ENCODE results near the gene COL5A3. TPM values are rescaled to one million over a fixed set of nuclear protein-coding genes. Genes with fewer than 3 reads are reported as not detected.
A peak's percentile ranks its signal among the peaks of the same experiment; 100 is the strongest.

COL5A3 gene
- total RNA-seq, 1 experiment from 2014 or later = 0.39 TPM

DNA sequence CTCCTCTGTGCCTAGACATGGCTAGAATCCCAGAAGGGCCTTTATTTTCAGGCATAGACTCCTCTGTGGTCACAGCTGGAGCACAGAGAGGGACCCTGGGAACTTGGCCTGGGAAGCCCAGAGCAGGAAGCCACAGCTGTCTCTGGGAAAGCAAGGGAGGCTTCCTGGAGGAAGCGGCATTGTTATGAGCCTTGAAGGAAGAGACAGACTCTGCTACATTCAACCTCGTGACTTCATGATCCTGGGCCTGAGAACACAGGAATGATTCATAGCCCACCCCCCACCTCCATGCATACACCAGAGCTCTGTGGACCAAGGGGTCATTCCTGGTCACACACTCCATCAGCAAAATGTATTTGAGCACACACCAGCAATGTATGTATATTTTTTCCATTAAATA is 11.6 kb upstream of the COL5A3 start:
- Histone ChIP-seq H3K4me3 (no peak overlapping the region), H3K9me3 (replicated peaks) (no peaks in the 10 kb centered on the region), H3K27me3 (replicated peaks) (peaks cover 11% of the 10 kb centered on the region; the same call in 1 of the 2 replicates), H3K27ac (no peak overlapping the region), H3K4me1 (replicated peaks) (no peaks in the 10 kb centered on the region), H3K36me3 (no peaks in the 10 kb centered on the region)
- DNase-seq (ENCODE audit: low read depth in 1 of 2, low spot score in 2 of 2) = no peak

GRCh38 chr19:10021446-10021845 is 11.1 kb upstream of the COL5A3 start:
- no peak for DNase-seq (ENCODE audit: low read depth in 1 of 2, low spot score in 2 of 2)
- Histone ChIP-seq H3K36me3 (no peaks in the 10 kb centered on the region), H3K4me1 (replicated peaks) (no peaks in the 10 kb centered on the region), H3K4me3 (no peak overlapping the region), H3K9me3 (replicated peaks) (no peaks in the 10 kb centered on the region), H3K27me3 (replicated peaks) (peaks cover 7% of the 10 kb centered on the region; the same call in 1 of the 2 replicates), H3K27ac (no peak overlapping the region)

- H3K4me1 ChIP-seq (replicated peaks) = no peaks in the 10 kb centered on the region
- peaks cover 4% of the 10 kb centered on the region; the same call in 1 of the 2 replicates for H3K27me3 ChIP-seq (replicated peaks)
- H3K4me3 ChIP-seq = no peak overlapping the region
- no peak overlapping the region for H3K27ac ChIP-seq
- no peak for DNase-seq (ENCODE audit: low read depth in 1 of 2, low spot score in 2 of 2)
- no peaks in the 10 kb centered on the region for H3K36me3 ChIP-seq
- H3K9me3 ChIP-seq (replicated peaks) = no peaks in the 10 kb centered on the region
These were observed 10.5 kb upstream of the COL5A3 start for GRCh38 chr19:10020851-10021250.

DNA sequence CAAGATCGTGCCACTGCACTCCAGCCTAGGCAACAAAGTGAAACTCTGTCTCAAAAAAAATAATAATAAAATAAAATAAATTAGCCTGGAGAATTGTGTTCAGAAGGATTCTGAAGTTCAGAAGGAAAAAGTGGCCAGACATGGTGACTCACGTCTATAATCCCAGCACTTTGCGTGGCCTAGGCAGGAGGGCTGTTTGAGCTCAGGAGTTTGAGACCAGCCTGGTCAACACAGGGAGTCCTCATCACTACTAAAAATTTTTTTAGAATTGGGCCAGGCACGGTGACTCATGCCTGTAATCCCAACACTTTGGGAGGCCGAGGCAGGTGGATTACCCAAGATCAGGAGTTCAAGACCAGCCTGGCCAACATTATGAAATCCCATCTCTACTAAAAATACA is 8.9 kb upstream of the COL5A3 start:
- Histone ChIP-seq H3K4me3 (no peak overlapping the region), H3K36me3 (no peaks in the 10 kb centered on the region), H3K4me1 (replicated peaks) (no peaks in the 10 kb centered on the region), H3K9me3 (replicated peaks) (no peaks in the 10 kb centered on the region), H3K27ac (no peak overlapping the region), H3K27me3 (replicated peaks) (no peaks in the 10 kb centered on the region; the same call in 1 of the 2 replicates)
- DNase-seq (ENCODE audit: low read depth in 1 of 2, low spot score in 2 of 2) = no peak

- no peak for DNase-seq (ENCODE audit: low read depth in 1 of 2, low spot score in 2 of 2)
- H3K4me3 ChIP-seq = no peak overlapping the region
- H3K36me3 ChIP-seq = no peaks in the 10 kb centered on the region
- H3K27me3 ChIP-seq (replicated peaks) = no peaks in the 10 kb centered on the region; the same call in 1 of the 2 replicates
- H3K27ac ChIP-seq = no peak overlapping the region
- no peaks in the 10 kb centered on the region for H3K4me1 ChIP-seq (replicated peaks)
- H3K9me3 ChIP-seq (replicated peaks) = no peaks in the 10 kb centered on the region
These were observed 8.5 kb upstream of the COL5A3 start for GRCh38 chr19:10018786-10019185.

DNA sequence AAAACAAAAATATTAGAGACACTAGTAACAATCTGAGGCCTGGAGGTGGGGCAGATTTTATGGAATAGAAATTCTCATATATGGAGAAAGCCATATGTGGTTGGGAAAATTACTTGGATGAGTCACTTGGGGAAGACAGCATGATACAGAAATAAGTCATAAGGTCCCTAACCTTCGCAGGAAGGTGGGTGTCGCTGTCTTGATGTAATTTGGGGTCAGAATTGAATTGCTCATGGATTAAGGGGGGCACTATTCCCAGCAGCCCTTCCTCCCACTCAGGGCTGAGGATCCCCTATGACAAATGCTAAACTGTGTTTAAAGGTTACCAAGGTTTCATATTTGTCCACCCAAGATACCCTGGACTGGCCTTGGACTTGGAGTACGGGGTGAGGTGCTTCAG is 8.0 kb upstream of the COL5A3 start:
- H3K27me3 ChIP-seq (replicated peaks) = no peaks in the 10 kb centered on the region; the same call in none of the 2 replicates
- H3K36me3 ChIP-seq = no peaks in the 10 kb centered on the region
- no peaks in the 10 kb centered on the region for H3K9me3 ChIP-seq (replicated peaks)
- H3K4me3 ChIP-seq = no peak overlapping the region
- no peak overlapping the region for H3K27ac ChIP-seq
- no peaks in the 10 kb centered on the region for H3K4me1 ChIP-seq (replicated peaks)
- no peak for DNase-seq (ENCODE audit: low read depth in 1 of 2, low spot score in 2 of 2)

GRCh38 chr19:10013834-10014618 is 3.7 kb upstream of the COL5A3 start:
- Histone ChIP-seq H3K27ac (no peak overlapping the region), H3K27me3 (replicated peaks) (peaks cover 24% of the 10 kb centered on the region), H3K36me3 (no peaks in the 10 kb centered on the region), H3K9me3 (replicated peaks) (no peaks in the 10 kb centered on the region), H3K4me3 (no peak overlapping the region), H3K4me1 (replicated peaks) (peaks cover 14% of the 10 kb centered on the region)
- DNase-seq (ENCODE audit: low read depth in 1 of 2, low spot score in 2 of 2) = no peak

DNA sequence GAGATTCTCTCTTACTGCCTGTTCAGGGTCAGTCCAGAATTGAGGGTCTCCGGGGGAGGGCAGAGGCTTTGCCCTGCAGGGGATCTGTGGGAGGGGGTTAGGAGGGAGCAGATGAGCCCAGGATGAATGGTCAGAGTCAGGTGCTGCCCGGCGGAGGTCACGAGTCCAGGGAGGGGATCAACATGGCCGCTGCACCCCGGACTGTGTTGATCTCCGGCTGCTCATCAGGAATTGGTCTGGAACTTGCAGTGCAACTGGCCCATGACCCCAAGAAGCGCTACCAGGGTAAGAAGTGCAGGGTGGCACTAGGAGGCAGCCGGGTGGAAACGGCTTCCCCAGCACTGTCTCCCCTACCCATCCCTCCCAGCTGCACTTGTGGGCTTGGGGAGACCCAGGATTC is 3.0 kb upstream of the COL5A3 start, which contains the start of gene RDH8:
Gene RDH8, plus strand, starts transcription at position 168 of the 400 bp plus-strand sequence. Its CDS starts 15 bp downstream, at position 183.
- H3K9me3 ChIP-seq (replicated peaks) = no peaks in the 10 kb centered on the region
- no peaks in the 10 kb centered on the region for H3K36me3 ChIP-seq
- H3K4me3 ChIP-seq = no peak within 1 kb of the TSS
- peaks cover 21% of the 10 kb centered on the region for H3K4me1 ChIP-seq (replicated peaks)
- peaks cover 25% of the 10 kb centered on the region for H3K27me3 ChIP-seq (replicated peaks)
- DNase-seq (ENCODE audit: low read depth in 1 of 2, low spot score in 2 of 2) = no peak
- no peak within 1 kb of the TSS for H3K27ac ChIP-seq

GRCh38 chr19:10011974-10012373 is 1.7 kb upstream of the COL5A3 start:
- H3K4me1 ChIP-seq (replicated peaks) = peaks cover 25% of the 10 kb centered on the region
- no peak overlapping the region for H3K4me3 ChIP-seq
- H3K27ac ChIP-seq = no peak overlapping the region
- no peak for DNase-seq (ENCODE audit: low read depth in 1 of 2, low spot score in 2 of 2)
- H3K36me3 ChIP-seq = no peaks in the 10 kb centered on the region
- peaks cover 25% of the 10 kb centered on the region for H3K27me3 ChIP-seq (replicated peaks)
- no peaks in the 10 kb centered on the region for H3K9me3 ChIP-seq (replicated peaks)

- DNase-seq (ENCODE audit: low read depth in 1 of 2, low spot score in 2 of 2) = no peak
- H3K4me1 ChIP-seq (replicated peaks) = peaks cover 25% of the 10 kb centered on the region
- peaks cover 25% of the 10 kb centered on the region for H3K27me3 ChIP-seq (replicated peaks)
- H3K36me3 ChIP-seq = no peaks in the 10 kb centered on the region
- H3K27ac ChIP-seq = no peak overlapping the region
- no peak overlapping the region for H3K4me3 ChIP-seq
- H3K9me3 ChIP-seq (replicated peaks) = no peaks in the 10 kb centered on the region
These were observed 635 bp upstream of the COL5A3 start for GRCh38 chr19:10010939-10011338.

DNA sequence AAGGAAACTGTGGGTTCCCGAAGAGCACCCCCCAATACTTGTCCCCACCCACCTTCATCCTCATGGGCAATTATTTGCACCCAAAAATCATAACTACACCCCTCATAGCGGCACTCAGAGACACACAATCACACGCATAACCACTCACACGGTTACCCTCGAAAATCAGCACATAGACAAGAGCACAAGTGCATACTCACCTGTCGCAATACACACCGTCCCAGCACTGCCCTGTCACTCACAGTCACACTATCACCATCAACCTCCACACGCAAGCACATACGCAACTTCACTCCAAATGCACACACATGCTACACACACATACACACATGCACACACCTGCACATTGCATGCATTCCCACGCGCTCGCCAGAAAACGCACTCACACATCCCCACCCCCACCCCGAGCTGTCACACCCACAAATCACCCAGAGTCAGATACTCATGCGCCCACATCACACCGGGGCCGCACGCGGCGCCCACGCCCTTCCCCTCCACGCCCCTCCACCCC is 535 bp downstream of the COL5A3 start:
- DNase-seq (ENCODE audit: low read depth in 1 of 2, low spot score in 2 of 2) = no peak
- no peaks in the 10 kb centered on the region for H3K36me3 ChIP-seq
- no peak overlapping the region for H3K4me3 ChIP-seq
- peaks cover 25% of the 10 kb centered on the region for H3K27me3 ChIP-seq (replicated peaks)
- H3K9me3 ChIP-seq (replicated peaks) = no peaks in the 10 kb centered on the region
- no peak overlapping the region for H3K27ac ChIP-seq
- peaks cover 25% of the 10 kb centered on the region for H3K4me1 ChIP-seq (replicated peaks)

DNA sequence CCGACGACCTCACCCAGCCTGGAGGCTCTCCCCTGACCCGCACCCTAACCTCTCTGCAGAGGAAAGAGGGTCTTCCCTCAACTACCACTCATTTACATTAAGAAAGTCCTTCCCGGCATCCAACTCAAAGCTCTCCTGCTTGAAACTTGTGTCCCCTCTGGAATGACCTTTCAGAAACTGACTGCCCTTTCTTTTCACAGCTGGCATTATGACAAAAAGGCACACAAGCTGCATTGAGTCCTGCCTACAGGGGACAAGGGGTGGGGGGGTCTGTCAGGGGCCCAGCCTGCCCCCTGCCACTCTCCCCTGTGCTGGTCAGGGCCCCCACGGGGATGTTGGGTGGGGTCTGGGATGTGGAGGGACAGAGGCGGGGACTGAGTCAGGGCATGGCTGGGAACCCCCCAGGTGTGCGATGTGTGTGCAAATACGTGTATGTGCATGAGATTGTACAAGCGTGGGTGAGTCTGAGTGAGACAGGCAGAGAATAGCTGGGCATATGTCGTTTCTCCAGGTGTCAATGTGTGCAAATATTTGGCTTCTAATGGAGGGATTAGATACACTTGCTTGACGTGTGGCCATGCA is 2.0 kb downstream of the COL5A3 start:
- no peaks in the 10 kb centered on the region for H3K36me3 ChIP-seq
- no peaks in the 10 kb centered on the region for H3K9me3 ChIP-seq (replicated peaks)
- H3K4me3 ChIP-seq = no peak overlapping the region
- no peak for DNase-seq (ENCODE audit: low read depth in 1 of 2, low spot score in 2 of 2)
- H3K4me1 ChIP-seq (replicated peaks) = peaks cover 25% of the 10 kb centered on the region
- no peak overlapping the region for H3K27ac ChIP-seq
- H3K27me3 ChIP-seq (replicated peaks) = peaks cover 25% of the 10 kb centered on the region

DNA sequence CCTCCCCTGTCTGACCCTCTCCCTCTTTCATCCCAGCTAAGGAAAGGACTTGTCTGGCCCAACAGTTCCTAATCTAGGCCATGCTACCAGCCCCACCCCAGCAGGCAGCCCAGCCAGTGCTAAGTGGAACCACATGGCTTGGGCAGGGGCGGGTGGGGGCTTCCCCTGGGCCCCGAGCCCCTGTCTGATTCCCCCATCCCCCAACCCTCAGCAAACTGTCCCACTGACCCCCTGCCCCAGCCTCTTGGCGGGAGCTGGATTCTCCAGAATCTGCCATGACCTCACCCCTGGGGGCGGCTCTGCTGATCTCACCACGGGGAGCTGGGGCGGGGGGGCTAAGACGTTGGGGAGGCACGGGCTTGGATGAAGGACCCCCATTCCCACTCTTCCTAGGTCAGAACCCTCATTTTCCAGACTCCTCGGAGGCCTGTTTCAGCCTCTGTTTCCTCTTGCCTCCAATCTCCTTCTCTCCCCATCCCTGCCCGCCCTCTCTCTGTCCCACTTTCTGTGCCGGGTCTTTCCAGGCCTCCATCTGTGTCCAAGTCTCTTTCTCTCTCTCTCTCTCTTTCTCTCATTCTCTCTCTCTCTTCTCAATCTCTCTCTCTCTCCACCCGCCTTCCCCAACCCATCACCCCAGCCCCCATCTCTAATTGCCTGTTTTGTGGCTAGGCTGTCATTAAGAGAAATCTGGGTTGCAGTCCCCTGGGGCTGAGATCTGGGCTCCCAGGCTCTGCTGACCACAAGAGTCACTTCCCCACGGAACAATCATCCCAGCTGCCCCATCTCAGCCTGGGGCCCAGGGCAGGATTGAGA is 2.7 kb downstream of the COL5A3 start:
- no peak overlapping the region for H3K4me3 ChIP-seq
- H3K27me3 ChIP-seq (replicated peaks) = peaks cover 24% of the 10 kb centered on the region
- no peaks in the 10 kb centered on the region for H3K36me3 ChIP-seq
- peaks cover 25% of the 10 kb centered on the region for H3K4me1 ChIP-seq (replicated peaks)
- no peaks in the 10 kb centered on the region for H3K9me3 ChIP-seq (replicated peaks)
- no peak overlapping the region for H3K27ac ChIP-seq
- DNase-seq (ENCODE audit: low read depth in 1 of 2, low spot score in 2 of 2) = peak in 1 of 2 experiments; percentile 30

Data from SJSA1 (cell line).